NCI-H1105 treated with DMSO at 0.1 percent for 48 hours (cell line): ENCODE results near the gene OXNAD1.
"Not testable (repeated sequence)": the region's sequence is repeated elsewhere in the genome, so short reads cannot be mapped to it uniquely, and the experiment has no call there.

ENCODE experiments used
- DNase-seq: peaks from one replicate; lab custom pipeline; 2025; lab: John Stamatoyannopoulos, UW

Gene OXNAD1

DNA sequence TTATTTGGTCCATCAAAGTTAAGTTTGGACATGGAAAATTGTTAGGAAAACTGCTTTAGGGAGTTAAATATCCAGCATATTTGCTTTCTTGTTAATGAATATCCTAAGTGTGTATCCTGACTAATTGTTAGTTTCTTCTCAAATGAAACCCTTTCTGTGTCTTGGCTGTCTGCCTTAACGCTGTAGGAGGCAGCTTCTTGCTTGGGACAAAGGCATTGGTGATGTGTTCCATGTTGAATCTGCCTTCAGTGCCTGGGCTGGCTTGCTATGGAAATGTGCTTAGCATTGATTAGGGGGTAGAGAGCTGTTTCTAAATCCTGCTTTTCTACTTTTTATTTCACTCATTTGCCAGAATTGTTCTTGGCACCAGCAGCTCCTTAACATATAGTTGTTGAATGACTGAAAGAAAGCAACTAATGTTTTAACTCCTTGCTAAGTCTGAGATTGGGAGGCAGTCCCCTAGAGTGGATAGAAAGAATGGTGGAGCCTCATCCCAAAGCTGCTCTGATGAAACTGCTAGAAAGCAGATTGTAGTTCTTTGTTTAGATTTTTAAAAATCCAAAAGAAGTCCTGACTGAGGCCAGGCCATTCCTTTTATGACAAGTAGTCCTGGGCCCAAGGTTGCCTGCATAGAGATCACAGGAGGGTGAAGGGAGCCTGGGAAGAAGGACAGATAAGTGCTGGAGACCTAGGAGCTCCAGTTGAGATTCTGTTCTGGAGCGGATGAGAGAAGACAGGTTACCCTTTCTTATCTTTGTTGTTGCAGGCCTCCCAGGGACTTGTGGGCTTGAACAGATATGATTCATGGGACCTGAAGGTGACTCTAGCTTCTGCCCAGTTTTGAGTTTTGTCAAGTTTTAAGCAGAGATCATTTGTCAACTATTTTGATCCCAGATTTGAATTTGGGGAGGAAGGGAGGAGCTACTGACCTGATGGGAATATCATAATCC, 39.3 kb downstream of the OXNAD1 start:
- DNase-seq: no peak

DNA sequence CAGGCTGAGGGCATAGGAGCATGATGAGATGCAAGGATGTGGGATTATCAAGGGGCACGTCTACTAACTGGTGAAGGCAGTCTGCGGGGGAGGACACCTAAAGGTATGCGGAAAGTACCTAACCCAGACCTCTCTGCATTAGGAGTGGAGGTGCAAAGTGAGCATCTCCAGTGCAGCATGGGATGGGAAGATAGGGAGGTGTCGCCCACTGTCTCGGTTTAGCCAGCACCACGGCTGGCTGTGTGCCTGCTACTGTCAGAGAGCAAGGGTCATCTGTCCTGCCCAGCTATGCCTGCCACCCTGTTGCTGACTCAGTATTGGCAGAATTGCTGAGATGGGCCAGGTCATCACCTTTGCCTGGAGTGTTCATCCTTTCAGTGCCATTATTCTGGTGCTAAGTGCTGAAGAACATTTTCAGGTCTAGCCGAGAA, 40.1 kb downstream of the OXNAD1 start:
- no peak for DNase-seq

DNA sequence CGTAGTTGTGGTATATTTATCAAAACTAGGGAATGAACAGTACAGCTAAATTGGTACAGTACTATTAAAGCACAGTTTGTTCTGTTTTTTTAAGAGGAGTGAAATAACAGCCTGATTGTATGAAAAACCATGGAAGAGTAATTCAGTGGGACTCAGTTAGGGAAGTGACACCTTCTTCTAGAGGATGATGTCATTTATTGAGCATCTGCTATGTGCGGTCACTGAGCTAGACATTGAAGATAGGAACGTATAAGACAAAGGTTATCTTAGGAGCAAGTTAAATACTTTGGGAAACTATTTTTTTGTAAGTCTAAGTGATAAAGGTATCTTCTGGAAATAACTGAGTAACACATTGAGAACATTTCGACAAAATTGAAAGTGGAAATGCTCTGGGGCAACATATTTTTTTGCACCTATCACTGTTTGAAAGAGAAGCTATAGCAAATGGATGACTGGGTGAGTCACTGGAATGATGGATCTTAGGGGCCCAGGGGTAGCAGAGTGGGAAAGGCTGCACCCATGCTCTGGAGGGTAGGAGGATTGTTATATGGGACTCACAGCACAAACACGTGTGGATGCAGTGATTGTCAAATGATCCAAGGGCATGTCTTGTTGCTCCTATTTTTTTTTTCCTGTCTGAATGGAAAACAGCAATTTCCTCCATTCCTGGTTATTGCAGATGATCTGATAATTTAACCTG, 43.0 kb downstream of the OXNAD1 start:
- no peak for DNase-seq

DNA sequence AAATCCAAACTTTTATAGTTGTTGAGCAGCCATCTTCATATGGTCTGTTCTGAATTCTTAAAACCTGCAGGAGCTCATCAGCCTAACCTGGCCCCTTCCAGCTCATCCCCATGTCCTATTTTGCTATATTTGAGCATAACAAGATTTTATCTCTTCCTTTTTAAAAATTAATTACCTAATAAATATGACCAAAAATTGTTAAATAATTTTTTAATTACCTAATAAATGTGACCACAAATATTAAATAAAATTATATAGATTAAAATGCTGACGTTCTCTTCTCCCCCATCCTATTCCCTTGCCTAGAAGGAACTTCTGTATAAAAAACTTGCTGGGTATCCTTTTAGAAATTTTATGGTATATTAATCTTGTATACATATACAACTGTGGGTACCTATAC, 43.7 kb downstream of the OXNAD1 start:
- DNase-seq: no peak

DNA sequence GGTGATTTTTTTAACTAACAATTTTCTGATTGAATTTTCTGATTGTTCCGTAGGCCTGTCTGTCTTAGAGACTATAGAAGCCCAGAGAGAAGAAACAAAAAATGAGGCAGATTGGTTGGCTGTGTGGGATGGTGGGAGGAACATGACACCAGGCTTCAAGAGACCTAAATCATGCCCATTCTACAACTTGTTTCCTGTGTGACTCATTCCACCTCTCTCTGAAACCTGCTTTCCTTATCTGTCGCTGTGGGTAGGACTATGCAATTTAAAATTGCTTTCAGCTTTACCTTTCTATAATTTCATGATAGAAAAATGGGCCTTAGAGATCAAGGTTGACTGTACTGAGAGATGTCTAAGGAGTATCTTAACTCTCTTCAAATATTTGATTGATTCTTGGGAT, 44.5 kb downstream of the OXNAD1 start:
- no peak for DNase-seq

DNA sequence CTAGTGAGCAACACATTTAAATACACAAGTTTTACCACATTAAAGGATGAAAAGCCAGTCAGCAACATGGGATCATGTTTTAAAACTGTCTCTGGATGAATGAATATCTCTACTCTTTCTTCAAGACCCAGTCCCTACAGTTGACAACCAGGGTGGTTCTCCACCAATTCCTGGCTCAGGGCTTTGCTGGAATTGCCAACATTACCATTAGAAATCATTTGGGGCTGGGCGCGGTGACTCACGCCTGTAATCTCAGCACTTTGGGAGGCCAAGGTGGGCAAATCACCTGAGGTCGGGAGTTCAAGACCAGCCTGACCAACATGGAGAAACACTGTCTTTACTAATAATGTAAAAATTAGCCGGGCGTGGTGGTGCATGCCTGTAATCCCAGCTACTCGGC, 45.5 kb downstream of the OXNAD1 start:
- DNase-seq: not testable (repeated sequence)

DNA sequence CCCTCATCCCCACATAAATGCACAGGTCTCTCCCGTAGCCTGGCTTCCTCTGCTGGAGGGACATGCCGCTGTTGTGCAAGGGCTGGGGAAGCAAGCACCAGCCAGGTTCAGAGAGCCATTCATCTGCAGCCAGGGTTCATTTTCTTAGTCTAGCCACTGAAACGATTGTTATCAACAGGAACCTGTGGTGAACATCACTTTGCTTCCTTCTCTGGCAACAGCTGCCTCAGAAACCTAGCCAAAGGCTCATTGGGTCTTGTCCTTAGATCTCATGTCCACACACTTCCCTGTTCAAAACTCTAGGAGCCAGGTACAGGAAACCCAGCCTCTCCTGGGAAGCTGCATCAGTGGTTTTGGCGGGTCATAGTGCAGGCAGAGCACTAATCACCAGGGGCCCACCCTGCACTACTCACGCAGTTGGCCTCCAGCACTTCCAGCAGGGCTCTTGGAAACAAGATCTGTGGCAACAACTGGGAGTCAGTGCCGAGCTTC, 47.0 kb downstream of the OXNAD1 start:
- no peak for DNase-seq

DNA sequence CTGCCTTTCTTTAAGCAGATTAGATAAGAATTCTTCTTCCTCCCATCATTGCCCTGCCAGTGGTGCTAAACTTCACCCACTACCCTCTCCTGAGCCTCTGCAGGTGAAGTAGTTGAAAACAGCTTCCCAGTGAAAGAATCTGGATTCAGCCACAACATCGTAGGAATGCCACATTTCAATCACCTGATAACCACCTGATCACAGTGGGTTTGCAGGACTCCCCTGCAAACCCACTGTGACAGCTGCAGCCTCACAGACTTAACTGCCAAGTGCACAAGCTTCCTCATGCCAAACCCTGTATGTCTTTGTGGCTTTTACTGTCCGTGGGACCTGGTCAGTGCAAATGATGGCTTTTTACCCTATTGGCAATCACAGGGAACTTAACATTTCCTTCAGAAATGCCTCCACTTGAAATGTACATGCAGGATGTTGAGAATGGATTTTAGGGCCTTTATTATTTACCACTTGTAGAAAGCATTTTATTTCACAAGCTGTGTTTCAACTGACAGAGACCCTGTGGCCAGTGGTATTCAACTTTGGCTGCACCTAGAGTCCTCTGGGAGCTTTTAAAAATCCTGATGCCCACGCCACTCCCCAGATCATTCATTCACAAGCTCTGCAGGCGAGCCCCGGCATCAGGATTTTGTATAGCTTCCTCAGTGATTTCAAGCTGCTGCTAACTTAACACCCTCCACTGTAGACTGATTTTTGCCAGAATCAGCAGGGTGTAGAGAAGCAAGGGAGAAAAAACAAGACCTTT, 49.1 kb downstream of the OXNAD1 start:
- DNase-seq: no peak

DNA sequence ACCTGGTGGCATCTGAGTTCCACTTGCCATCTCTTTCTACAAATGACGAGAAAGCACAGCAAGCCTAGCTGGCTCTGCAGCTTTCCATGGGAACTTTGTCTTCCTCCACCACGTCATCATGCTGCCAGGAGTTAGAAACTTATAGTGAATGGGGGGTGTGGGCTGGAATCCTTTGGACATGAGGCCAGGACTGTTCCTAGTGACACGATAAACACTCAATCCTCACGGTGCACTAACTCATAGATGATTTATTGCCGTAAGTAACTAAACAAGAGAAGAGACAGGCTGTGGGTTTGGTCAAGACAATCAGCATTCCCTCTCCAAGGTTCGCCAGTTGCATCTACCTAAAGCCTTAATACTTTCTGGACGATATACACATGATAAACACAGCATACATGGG, 50.6 kb downstream of the OXNAD1 start:
- DNase-seq: no peak

DNA sequence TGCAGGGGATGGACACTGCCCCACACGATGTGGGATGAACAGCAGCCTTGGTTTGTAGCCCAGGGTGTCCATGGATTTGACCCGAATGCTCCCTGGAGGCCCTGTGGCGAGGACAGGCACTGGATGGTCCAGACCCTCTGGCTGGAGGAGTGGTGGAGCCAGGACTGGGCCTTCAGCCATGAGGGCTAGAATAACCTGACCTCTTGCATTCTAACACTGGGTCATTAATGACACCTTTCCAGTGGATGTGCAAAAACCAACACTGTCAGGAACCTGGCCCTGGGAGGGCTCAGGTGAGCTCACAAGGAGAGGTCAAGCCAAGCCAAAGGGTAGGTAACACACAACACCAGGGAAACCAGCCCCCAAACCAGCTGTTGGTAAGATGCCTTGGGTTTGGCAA, 51.4 kb downstream of the OXNAD1 start:
- no peak for DNase-seq

DNA sequence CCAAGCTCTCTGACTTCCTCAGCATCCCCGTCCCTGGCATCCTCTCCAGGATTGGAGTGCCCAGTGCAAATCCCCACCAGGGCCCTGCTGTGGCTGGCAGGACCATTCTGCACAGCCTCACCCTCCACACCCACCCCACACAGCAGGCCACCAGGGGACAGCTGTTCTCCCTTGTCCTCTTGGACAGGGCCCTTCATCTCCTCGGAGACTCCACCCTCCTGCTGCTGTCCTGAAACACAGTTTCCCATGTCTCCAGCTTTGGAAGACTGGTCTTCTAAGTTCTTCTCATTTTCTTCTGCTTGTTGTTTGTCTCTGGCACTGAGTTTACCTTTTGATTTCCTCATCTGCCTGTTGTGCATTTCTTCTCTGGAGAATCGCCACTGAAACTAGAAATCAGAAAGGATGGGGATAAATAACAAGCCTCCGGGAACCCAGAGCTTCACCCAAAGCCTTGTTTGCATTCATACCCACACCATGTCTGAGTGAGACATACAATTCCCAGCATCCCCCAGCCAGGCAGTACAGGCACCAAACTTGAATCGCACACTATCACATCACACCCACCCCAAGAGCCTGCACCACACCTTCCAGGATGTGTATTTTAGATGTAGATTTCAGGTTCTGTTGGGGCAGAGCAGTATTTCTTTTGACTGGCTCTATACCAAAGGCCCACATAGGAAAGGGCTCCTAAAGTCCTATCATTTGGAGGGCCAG, 52.0 kb downstream of the OXNAD1 start:
- no peak for DNase-seq

DNA sequence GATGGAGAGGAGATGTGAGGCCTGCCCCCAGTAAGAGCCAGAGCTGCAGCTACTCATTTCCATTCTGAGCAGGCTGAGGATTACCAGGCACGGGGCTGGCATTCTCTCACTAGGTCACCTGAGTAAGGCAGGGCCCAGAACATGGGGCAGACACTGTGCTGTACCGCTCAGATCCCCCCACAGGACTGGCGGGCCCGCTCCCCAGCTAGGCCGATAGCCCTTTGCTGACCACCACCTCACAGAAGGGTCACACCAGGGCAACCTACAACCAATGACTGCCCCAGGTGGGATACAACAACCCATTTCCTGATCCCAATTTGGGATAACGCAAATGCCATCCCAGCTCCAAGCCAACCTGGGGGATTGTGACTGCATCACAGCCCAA, 52.5 kb downstream of the OXNAD1 start:
- no peak for DNase-seq

DNA sequence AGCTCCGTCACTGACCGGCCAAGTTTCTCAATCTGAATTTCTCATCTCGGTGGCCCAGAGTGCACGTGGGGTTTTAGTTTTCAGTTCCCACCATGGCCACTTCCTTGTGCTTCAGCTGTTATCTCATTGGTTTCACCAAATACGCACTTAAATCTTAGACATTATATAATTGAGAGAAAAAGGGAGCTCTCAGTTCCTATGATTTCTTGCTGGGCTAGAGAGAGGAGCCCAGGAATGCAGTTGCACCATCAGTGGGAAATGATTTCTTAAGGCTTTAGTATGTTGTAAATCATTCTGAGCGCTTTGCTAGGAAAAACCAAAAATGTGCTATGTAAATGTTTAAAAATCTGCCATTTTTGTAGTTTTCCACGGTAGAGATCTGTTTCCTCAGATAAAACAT, 53.2 kb downstream of the OXNAD1 start:
- no peak for DNase-seq

DNA sequence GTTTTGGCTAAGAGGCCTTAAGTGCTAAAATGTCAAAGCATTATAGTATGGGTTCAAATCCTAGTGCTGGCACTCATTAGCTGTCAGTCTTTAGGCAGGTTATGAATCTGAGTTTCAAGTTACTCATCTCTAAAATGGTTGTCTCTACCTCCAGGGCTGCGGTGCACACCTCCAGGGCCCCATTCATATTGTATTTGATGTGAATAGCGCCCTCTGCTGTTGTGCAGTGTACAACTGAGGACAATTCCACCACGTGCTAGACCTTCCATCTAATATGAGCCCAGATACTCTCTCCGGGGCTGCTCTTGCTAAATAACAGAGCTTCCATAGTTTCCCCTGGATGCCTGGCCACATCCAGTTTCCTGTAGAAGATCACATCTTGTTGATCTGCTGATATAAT, 54.3 kb downstream of the OXNAD1 start:
- DNase-seq: no peak

DNA sequence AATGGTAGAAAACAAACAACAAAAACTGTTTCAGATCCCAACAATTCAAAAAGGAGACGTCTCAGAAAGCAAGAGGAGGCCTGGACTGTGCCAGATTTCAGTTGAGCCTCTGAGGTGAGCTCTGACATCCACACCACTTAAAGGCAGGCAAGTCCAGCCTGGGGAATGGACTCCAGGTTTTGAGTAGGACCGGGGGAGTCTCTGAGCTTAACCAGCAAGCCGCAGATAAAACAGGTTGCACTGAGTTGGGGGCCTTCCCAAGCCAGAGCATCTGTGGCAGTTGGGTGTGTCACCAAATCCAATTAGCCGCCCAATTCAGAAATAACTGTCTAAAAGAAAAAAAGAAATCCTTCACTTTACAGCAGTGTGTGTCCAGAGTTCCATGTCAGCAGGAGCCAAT, 54.7 kb downstream of the OXNAD1 start:
- no peak for DNase-seq

DNA sequence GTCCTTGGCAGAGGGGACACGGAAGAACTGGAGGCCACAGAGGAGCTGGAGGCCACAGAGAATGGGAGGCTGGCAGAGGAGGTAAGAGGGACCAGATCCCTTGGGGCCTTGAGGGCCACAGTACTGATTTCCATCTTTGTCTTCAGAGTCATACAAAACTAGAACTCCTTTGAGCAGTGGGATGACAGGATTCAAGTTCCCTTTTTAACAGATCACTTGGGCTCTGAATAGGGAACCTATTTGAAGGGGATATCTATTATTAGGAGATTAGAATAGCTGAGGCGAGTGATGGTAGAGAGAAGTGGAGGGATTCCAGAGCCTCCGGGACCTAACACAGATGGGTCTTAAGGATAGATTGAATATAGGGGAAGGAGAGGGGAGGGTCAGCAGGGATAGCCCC, 55.7 kb downstream of the OXNAD1 start:
- no peak for DNase-seq

DNA sequence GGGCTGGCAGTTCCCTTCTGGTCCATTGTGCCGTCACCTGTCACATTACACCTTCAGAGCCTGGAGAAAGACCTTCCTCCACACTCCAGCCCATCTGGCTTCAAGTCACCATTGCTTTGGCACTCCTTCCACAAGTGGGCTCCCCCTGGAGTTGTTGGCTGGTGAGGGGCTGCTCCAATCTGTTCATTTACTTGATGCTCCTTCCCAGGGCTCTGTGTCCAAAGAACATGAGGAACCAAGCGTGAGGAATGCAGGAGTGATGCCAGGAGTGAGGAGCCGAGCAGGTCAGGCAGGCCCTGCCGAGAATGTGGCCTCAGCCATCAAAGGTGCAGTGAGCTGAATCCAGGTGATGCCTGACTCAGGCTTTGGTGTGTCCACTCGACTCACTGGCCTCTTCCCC, 57.2 kb downstream of the OXNAD1 start:
- no peak for DNase-seq

DNA sequence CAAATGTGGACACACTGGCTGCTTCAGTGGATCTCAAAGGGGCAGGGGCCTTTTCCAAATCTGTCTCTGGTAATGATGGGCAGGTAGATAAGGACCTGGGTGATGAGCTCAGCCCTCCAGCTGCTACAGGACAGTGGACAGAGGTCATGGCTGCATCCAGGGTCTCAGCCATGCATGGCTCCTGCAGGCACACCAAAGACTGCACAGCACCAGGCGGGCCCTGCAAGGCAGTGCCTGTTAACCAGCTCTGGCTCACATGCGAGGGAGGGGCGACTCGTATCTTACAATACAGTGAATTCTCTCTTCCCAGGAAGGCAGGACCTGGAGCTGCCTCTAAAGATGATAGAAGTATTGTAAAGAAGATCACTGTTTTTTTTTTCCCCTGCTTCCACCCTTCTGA, 58.7 kb downstream of the OXNAD1 start:
- no peak for DNase-seq

DNA sequence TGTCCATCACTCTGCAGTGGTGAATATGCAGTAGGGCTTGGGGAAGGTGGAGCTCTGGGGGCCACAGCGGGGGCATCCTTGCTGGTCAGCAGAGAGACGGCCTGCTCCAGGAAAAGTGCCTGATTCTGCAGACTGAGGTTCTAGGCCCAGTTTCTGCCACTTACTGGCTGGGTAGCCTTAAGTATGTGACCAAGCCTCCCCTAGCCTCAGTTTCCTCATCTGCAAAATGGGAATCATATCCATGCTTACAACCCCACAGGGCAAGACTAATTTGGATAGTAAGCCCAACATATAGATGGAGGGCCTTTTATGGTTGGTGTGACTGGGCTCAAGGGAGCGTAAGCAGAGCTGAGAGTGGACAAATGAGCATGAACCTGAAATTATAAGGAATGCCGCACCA, 60.8 kb downstream of the OXNAD1 start:
- DNase-seq: no peak

DNA sequence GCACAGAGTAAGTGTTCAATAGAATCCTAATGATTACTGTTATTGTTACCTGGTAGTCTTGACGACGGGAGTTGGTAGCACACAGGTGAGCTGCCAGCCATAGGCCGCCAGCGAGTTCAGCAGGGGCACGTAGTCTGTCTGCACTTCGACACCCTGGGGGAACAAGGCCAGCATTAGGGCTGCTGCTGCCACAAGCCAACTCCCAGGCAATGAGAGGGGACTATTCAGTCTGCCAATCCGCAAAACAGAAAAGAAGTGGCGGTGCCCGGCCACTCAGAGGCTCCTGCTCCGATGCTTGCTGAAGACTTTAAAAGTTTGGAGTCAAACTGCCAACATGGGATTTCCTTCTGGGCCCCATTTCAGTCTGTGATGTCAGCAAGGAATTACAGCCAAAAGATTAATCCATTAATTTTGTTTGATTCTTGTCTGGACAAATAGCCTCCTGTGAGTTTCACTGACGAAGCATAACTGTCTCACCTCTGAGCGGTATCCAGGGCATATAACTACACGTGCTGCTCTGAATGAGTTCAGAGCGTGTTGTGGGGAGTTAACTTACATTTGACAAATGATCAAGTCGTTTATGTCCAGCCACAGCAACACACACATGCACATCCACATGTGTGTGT, 61.8 kb downstream of the OXNAD1 start:
- DNase-seq: no peak

DNA sequence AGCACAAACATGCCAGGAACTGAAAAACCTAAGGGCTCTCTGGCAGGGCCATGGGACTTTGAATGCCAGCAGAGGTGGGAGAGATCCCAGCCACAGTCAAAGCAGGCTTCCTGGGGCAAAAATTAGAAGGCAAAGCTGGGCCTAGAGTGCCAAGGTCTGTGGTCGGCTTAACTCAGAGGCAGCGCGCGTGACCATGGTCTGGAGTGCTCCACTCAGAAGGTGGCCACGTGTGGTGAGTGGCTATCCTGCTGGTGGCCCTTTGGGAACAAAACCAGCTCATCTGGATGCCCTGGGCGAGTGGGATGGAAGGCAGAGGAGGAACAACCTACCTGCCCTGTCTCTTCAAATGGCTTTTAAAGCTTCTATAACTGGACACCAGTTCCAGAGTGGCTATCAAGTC, 63.1 kb downstream of the OXNAD1 start:
- no peak for DNase-seq
